Epithelial cell of prostate (primary cell): Measurements from ENCODE around the gene OR52E5.

Experiments
- DNase-seq: peaks from one replicate; pipeline ENCODE4 v3.0.0-alpha.2; 2011; ENCODE audit warnings: low read depth, low spot score
- H3K27ac ChIP-seq: fragments of 450-650 bp; 2 replicates; pipeline ENCODE4 v1.5.1; 2017; ENCODE audit warnings: mild to moderate bottlenecking

The OR52E5 gene

DNA sequence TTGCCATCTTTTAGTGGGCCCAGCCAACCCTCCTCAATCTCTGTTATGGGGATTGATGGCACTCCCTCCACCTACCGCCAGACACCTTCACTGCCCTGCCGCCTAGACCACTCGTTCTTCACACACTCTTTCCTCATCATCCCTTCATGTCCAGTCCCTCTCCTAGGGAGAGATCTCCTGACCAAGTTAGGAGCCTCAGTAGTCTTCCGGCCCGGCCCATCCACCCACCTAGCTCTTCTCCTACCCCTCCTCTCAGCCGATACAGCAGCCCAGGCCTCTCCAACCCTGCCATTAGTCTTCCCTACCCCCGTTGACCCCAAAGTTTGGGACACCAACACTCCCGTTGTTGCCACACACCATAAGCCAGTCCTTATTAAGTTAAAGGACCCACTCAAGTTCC, 38.1 kb downstream of the OR52E5 start:
- no peak for DNase-seq
- H3K27ac ChIP-seq: no peak overlapping the region

DNA sequence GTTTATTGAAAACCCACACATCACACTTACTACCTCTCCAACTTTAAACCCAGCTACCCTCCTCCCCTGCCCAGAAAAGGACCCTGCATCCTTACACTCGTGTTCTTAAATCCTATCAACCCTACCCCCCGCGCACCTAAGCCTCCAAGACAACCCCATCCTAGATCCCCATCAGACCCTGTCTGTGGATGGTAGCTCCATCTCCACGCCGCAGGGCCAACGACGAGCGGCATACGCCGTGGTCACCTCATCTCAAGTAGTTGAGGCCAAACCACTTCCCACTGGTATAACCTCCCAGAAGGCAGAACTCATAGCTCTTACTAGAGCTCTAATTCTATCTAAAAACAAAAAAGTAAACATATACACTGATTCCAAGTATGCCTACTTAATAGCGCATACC, 39.7 kb downstream of the OR52E5 start:
- H3K27ac ChIP-seq: no peak overlapping the region
- no peak for DNase-seq

DNA sequence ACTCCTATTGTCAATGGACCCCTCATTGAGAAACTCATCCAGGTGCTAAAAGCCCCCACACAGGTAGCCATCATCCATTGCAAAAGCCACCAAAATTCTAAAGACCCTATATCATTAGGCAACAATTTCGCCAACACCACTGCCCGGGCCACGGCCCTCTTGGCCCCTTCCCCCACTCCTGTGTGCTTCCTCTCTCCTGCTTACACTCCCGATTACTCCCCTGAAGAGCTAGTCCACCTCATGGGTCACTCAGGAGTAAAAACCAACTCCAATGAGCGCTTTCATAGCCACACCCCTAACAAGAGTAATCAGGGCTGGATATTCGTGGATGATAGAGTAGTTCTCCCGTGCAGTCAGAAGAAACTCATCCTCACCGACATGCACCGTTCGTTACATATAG, 40.1 kb downstream of the OR52E5 start:
- DNase-seq: no peak
- H3K27ac ChIP-seq: no peak overlapping the region

DNA sequence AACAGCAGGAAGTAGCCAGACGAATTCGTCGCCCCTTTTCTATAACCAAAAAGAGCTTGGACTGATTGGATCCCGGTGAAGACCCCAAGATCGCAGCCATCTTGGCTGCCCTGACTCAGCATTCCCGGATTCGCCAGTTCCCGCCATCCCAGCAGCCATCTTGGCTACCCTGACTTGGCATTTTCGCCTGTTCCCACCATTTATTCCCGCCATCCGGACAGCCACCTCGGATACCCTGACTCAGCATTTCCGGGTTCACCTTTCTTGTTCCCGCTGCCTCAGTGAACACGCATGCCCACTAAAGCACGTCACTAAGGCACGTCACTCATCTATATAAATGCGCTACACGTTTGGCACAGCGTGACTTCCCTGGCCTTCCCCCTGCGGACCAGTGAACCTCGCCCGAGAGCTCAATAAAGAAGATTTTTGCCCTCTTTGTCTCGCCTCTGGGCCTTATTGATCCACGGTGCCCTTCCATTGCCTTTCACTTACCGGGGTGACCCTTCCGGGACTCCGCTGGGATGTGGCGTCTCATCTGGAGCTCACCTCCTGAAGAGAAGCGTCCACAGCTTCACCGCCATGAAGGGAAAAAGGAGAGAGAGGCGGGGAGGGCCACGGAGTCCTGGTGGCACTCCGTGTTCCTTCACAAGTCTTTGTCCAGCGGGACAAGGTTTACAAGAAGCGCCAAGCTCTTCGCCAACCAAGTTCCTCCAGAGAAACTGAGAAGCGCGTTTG, 45.0 kb downstream of the OR52E5 start:
- no peak overlapping the region for H3K27ac ChIP-seq
- DNase-seq: no peak

DNA sequence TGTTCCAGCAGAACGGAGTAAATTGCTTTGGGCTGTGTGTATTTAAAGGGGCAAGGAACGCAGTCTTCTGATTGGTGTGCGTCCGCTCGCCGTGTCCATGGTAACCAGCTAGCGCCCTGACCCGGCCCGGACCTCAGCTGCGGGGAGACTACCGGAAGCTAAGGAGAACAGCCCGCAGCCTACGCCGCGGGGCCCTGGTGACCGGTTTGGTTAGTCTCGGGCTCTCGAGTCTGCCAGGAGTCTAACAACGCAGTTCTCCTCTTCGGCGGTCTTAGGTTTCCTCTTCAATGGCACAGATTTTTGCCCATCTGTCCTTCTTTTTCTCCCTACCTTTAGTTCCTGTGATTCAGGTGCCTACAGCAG, 45.6 kb downstream of the OR52E5 start:
- H3K27ac ChIP-seq: no peak overlapping the region
- DNase-seq: no peak

DNA sequence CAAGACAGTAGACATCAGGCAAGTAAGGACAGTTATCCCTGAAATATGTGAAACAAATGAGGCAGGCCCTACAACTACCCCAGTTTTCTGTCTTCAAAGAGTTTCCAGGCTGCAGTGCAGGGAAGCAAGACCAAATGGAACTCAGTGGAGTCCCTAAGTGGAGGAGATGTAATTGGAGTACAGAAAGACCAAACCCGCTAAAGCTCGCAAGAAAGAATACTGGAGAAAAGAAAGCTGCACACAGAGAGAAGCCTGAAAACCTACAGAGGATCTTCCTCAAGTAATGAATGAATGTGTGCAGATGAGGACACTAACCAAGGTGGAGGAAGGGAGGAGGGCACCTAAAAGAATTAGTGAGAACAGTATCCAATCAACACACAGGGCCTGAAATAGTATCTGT, 47.7 kb downstream of the OR52E5 start:
- DNase-seq: no peak
- no peak overlapping the region for H3K27ac ChIP-seq

DNA sequence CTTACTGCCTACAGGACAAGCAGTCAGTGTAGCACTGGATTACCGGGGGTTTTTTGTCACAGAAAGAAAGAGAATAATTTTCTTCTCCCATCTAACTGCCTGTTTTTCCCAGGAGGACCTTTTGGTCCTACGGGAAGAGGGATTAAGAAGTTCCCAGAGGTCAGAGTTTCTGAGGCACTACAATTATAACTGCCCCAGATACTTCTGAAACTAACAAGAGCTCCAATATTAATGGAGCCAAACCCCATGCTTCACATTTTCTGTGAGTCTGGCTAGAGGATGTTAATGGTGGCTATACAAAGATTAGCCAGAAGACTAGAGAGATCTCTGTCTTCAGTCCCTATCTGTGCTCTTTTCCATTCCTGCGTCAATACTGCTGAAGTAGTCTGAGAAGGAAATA, 48.9 kb downstream of the OR52E5 start, which contains the start of gene OR56A3:
Gene OR56A3 (plus strand): TSS at position 301 of the 400 bp plus-strand sequence. CDS start 5,096 bp downstream, outside the sequence.
- no peak within 1 kb of the TSS for H3K27ac ChIP-seq
- no peak for DNase-seq
